Limb (tissue), 2 donors: ENCODE results near the gene NLRP3.
"Not testable (repeated sequence)": the region's sequence is repeated elsewhere in the genome, so short reads cannot be mapped to it uniquely, and the experiment has no call there.

Source experiments
- DNase-seq, 2 donors: peaks; one replicate each; pipeline ENCODE4 v3.0.0-alpha.2; 2016; ENCODE audit errors: extremely low spot score in 2 of 2

Gene NLRP3

GRCh38 chr1:247390116-247390791 is 25.7 kb upstream of the NLRP3 start:
- peak; percentile 51 to 83 for DNase-seq

- DNase-seq: no peak
Measured at GRCh38 chr1:247390996-247391395, 25.0 kb upstream of the NLRP3 start.

- no peak for DNase-seq
Measured at GRCh38 chr1:247392088-247392487, 23.9 kb upstream of the NLRP3 start.

- DNase-seq: not testable (repeated sequence)
Measured at GRCh38 chr1:247395075-247395474, 20.9 kb upstream of the NLRP3 start.

- no peak for DNase-seq
Measured at GRCh38 chr1:247400685-247401084, 15.3 kb upstream of the NLRP3 start.

GRCh38 chr1:247401310-247402119 is 14.5 kb upstream of the NLRP3 start:
- no peak for DNase-seq

GRCh38 chr1:247402120-247402675 is 13.8 kb upstream of the NLRP3 start:
- no peak for DNase-seq

- no peak for DNase-seq
Measured at GRCh38 chr1:247406014-247406656, 9.8 kb upstream of the NLRP3 start.

GRCh38 chr1:247407180-247407616 is 8.8 kb upstream of the NLRP3 start:
- no peak for DNase-seq

GRCh38 chr1:247408100-247408499 is 7.9 kb upstream of the NLRP3 start:
- DNase-seq: no peak

- DNase-seq: no peak
Measured at GRCh38 chr1:247409869-247410544, 6.0 kb upstream of the NLRP3 start.

GRCh38 chr1:247411621-247412327 is 4.2 kb upstream of the NLRP3 start:
- DNase-seq: no peak

- no peak for DNase-seq
Measured at GRCh38 chr1:247417831-247418230, 1.9 kb downstream of the NLRP3 start.

GRCh38 chr1:247419336-247419735 is 3.4 kb downstream of the NLRP3 start:
- no peak for DNase-seq

- DNase-seq: no peak
Measured at GRCh38 chr1:247421074-247421473, 5.1 kb downstream of the NLRP3 start.

- DNase-seq: no peak
Measured at GRCh38 chr1:247429496-247429895, 13.5 kb downstream of the NLRP3 start.

GRCh38 chr1:247430434-247430833 is 14.5 kb downstream of the NLRP3 start:
- DNase-seq: no peak

GRCh38 chr1:247431643-247432042 is 15.7 kb downstream of the NLRP3 start:
- no peak for DNase-seq

GRCh38 chr1:247434005-247434404 is 18.0 kb downstream of the NLRP3 start:
- DNase-seq: no peak

- no peak for DNase-seq
Measured at GRCh38 chr1:247435030-247435758, 19.2 kb downstream of the NLRP3 start.
